HepG2 (cell line): Measurements from ENCODE around the gene P4HTM. TPM values are rescaled to one million over a fixed set of nuclear protein-coding genes. Genes with fewer than 3 reads are reported as not detected.

Experiments
- ATF2 ChIP-seq: sonication (generic); formaldehyde crosslinking; IDR thresholded peaks from 2 replicates; pipeline ENCODE4 v1.4.0; 2020; ENCODE audit warnings: missing genetic modification reagents
- GMEB1 ChIP-seq: sonication (generic); formaldehyde crosslinking; IDR thresholded peaks from 2 replicates; pipeline ENCODE4 v1.5.1; 2020; ENCODE audit warnings: missing genetic modification reagents, mild to moderate bottlenecking, borderline replicate concordance
- JUNB ChIP-seq: sonication (generic); formaldehyde crosslinking; IDR thresholded peaks from 2 replicates; pipeline ENCODE4 v1.8.0; 2022; ENCODE audit warnings: missing genetic modification reagents, mild to moderate bottlenecking, borderline replicate concordance
- MED13 ChIP-seq: sonication (generic); formaldehyde crosslinking; IDR thresholded peaks from 2 replicates; pipeline ENCODE4 v1.5.0; 2020; ENCODE audit warnings: missing genetic modification reagents
- NR2F2 ChIP-seq: IDR thresholded peaks from 2 replicates; pipeline ENCODE4 v1.6.1; 2012; ENCODE audit warnings: low read depth, inconsistent platforms, borderline replicate concordance
- NR3C1 ChIP-seq: sonication (generic); formaldehyde crosslinking; IDR thresholded peaks from 2 replicates; pipeline ENCODE4 v1.4.0; 2020; ENCODE audit warnings: missing genetic modification reagents
- SAP130 ChIP-seq: IDR thresholded peaks from 2 replicates; pipeline ENCODE4 v1.6.1; 2016; ENCODE audit warnings: low read depth
- SRSF4 ChIP-seq: fragments of 200-400 bp; formaldehyde crosslinking; IDR thresholded peaks from one replicate; pipeline ENCODE4 v1.6.1; 2018; ENCODE audit warnings: mild to moderate bottlenecking, low read depth, low read length, moderate library complexity; ENCODE audit not compliant: poor library complexity, severe bottlenecking
- XBP1 ChIP-seq: sonication (generic); formaldehyde crosslinking; IDR thresholded peaks from 2 replicates; pipeline ENCODE4 v1.5.0; 2020; ENCODE audit warnings: missing genetic modification reagents
- ZKSCAN1 ChIP-seq: fragments of 150-350 bp; IDR thresholded peaks from 2 replicates; pipeline ENCODE4 v1.6.1; 2014; ENCODE audit warnings: low read length
- ZNF251 ChIP-seq: sonication (generic); formaldehyde crosslinking; IDR thresholded peaks from 2 replicates; pipeline ENCODE4 v1.9.0; 2021; ENCODE audit warnings: mild to moderate bottlenecking, missing genetic modification reagents
- ZNF256 ChIP-seq: sonication (generic); formaldehyde crosslinking; conservative IDR thresholded peaks from 2 replicates; pipeline ENCODE4 v1.4.0; 2020; ENCODE audit warnings: missing genetic modification reagents
- ZNF326 ChIP-seq: sonication (generic); formaldehyde crosslinking; IDR thresholded peaks from 2 replicates; pipeline ENCODE4 v1.4.0; 2020; ENCODE audit warnings: missing genetic modification reagents, borderline replicate concordance
- ZNF543 ChIP-seq: sonication (generic); formaldehyde crosslinking; IDR thresholded peaks from 2 replicates; pipeline ENCODE4 v1.4.0; 2020; ENCODE audit warnings: mild to moderate bottlenecking, missing genetic modification reagents
- ZNF75D ChIP-seq: sonication (generic); formaldehyde crosslinking; IDR thresholded peaks from 2 replicates; pipeline ENCODE4 v1.8.1; 2023; ENCODE audit warnings: missing genetic modification reagents, mild to moderate bottlenecking, borderline replicate concordance
- ZNF879 ChIP-seq: sonication (generic); formaldehyde crosslinking; IDR thresholded peaks from 2 replicates; pipeline ENCODE4 v1.8.1; 2023; ENCODE audit warnings: missing genetic modification reagents
- ZSCAN9 ChIP-seq: IDR thresholded peaks from 2 replicates; pipeline ENCODE4 v1.6.1; 2016; ENCODE audit warnings: borderline replicate concordance
- polyA plus RNA-seq, 8 experiments: library from polyadenylated mRNA; depleted of rRNA in 3 of 8; stranded (reverse) in 7 of 8; unstranded in 1 of 8; fragments of >200 nt; fragmentation: Illumina TruSeq in 4 of 8; extraction: Trizol in 4 of 8; gene quantifications; 2 replicates each; pipeline versions ENCODE4 v1.2.1 to v1.2.3, GENCODE V29; 2011 to 2016; ENCODE audit warnings: low read depth in 4 of 8, missing spikeins in 1 of 8, mixed read lengths in 1 of 8; ENCODE audit not compliant: insufficient read depth in 1 of 8
- total RNA-seq, 5 experiments: library from RNA; depleted of rRNA; stranded (reverse); fragments of >200 nt; fragmentation: Illumina TruSeq; extraction: Trizol; gene quantifications; 2 replicates each; pipeline ENCODE4 v1.2.3, GENCODE V29; 2016; ENCODE audit warnings: low read depth in 1 of 5
- TF ChIP-seq, protein P1 (sequence below): IDR thresholded peaks from 2 replicates; pipeline ENCODE4 v1.6.1; 2016; ENCODE audit warnings: mild to moderate bottlenecking
- TF ChIP-seq, protein P2 (sequence below): IDR thresholded peaks from 2 replicates; pipeline ENCODE4 v1.6.1; 2016; ENCODE audit warnings: missing genetic modification reagents, missing compliant biosample characterization
- TF ChIP-seq, protein P3 (sequence below): sonication (generic); formaldehyde crosslinking; conservative IDR thresholded peaks from 2 replicates; pipeline ENCODE4 v1.4.0; 2020; ENCODE audit warnings: missing genetic modification reagents
- TF ChIP-seq, protein P4 (sequence below): sonication (generic); formaldehyde crosslinking; IDR thresholded peaks from 2 replicates; pipeline ENCODE4 v1.4.0; 2020; ENCODE audit warnings: mild to moderate bottlenecking, missing genetic modification reagents

Gene P4HTM
- total and polyA plus RNA-seq, 2 of the 13 experiments (the other 11 are each of a cell fraction or from before 2014, with no cell fraction given) = 0.01 TPM; not detected in 1

- TF ChIP-seq ZNF256 (0 out of 2 replicates have a peak, but pooled peaks have one; percentile 38), NR3C1 (CRISPR knock-in tag) (no peak), ZNF326 (CRISPR knock-in tag) (0 out of 2 replicates have a peak, but pooled peaks have one; percentile 17), MED13 (CRISPR knock-in tag) (peak; percentile 26; the same call in 1 of the 2 replicates), ZNF75D (CRISPR knock-in tag) (no peak), ZNF879 (CRISPR knock-in tag) (peak; percentile 90), XBP1 (CRISPR knock-in tag) (no peak), NR2F2 (no peak), SAP130 (CRISPR knock-in tag) (peak; percentile 83), JUNB (CRISPR knock-in tag) (no peak), ZNF251 (no peak), ZSCAN9 (CRISPR knock-in tag) (0 out of 2 replicates have a peak, but pooled peaks have one; percentile 37), ZNF543 (peak; percentile 90), SRSF4 (no peak), GMEB1 (CRISPR knock-in tag) (peak; percentile 72; the same call in 1 of the 2 replicates), ATF2 (CRISPR knock-in tag) (no peak), ZKSCAN1 (no peak)
- TF ChIP-seq, protein P1, sequence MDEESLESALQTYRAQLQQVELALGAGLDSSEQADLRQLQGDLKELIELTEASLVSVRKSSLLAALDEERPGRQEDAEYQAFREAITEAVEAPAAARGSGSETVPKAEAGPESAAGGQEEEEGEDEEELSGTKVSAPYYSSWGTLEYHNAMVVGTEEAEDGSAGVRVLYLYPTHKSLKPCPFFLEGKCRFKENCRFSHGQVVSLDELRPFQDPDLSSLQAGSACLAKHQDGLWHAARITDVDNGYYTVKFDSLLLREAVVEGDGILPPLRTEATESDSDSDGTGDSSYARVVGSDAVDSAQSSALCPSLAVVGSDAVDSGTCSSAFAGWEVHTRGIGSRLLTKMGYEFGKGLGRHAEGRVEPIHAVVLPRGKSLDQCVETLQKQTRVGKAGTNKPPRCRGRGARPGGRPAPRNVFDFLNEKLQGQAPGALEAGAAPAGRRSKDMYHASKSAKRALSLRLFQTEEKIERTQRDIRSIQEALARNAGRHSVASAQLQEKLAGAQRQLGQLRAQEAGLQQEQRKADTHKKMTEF (CRISPR knock-in tag) = no peak; the same call in 1 of the 2 replicates
- TF ChIP-seq, protein P2, sequence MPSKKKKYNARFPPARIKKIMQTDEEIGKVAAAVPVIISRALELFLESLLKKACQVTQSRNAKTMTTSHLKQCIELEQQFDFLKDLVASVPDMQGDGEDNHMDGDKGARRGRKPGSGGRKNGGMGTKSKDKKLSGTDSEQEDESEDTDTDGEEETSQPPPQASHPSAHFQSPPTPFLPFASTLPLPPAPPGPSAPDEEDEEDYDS (CRISPR knock-in tag) = no peak; the same call in 1 of the 2 replicates
- TF ChIP-seq, protein P3, sequence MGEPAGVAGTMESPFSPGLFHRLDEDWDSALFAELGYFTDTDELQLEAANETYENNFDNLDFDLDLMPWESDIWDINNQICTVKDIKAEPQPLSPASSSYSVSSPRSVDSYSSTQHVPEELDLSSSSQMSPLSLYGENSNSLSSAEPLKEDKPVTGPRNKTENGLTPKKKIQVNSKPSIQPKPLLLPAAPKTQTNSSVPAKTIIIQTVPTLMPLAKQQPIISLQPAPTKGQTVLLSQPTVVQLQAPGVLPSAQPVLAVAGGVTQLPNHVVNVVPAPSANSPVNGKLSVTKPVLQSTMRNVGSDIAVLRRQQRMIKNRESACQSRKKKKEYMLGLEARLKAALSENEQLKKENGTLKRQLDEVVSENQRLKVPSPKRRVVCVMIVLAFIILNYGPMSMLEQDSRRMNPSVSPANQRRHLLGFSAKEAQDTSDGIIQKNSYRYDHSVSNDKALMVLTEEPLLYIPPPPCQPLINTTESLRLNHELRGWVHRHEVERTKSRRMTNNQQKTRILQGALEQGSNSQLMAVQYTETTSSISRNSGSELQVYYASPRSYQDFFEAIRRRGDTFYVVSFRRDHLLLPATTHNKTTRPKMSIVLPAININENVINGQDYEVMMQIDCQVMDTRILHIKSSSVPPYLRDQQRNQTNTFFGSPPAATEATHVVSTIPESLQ = no peak
- TF ChIP-seq, protein P4, sequence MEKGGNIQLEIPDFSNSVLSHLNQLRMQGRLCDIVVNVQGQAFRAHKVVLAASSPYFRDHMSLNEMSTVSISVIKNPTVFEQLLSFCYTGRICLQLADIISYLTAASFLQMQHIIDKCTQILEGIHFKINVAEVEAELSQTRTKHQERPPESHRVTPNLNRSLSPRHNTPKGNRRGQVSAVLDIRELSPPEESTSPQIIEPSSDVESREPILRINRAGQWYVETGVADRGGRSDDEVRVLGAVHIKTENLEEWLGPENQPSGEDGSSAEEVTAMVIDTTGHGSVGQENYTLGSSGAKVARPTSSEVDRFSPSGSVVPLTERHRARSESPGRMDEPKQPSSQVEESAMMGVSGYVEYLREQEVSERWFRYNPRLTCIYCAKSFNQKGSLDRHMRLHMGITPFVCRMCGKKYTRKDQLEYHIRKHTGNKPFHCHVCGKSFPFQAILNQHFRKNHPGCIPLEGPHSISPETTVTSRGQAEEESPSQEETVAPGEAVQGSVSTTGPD (CRISPR knock-in tag) = no peak
These were observed 28.1 kb downstream of the P4HTM start, which contains the start of gene DALRD3 (continued) for GRCh38 chr3:49017971-49018706.
